ENCODE measurements around the gene ENPP6.
"Not testable (repeated sequence)": the region's sequence is repeated elsewhere in the genome, so short reads cannot be mapped to it uniquely, and the experiment has no call there.

ENPP6 gene

DNA sequence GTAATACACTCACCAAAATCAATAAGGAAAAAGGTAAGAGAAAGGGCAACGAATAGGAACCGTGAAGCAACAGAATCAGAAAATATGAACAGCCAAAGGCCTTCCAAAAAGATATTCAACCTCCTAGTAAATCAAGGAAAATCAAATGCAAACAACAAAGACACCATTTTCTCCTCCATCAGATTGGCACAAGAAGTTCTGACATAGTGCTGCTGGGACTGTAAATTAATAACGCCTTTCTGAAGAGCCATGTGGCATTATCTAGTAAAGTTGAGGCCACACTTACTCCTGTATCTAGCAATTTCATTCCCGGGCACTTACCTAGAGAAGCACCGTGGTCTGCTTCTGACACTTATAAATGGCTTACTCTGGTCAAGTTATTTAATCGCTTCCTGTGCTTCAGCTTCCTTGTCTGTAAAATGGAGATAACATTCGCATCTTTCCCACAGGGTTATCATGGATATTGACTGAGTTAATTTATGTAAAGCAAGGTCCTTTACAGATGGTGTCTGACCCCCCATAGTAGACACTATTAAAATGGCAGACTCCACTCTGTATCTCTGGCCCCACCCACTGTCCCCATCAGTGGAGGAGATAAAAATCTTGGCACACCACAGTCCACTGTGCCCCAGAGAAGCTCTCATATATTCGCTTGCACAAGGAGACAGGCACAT is 20.5 kb upstream of the ENPP6 start:
- H3K27ac ChIP-seq = no peak overlapping the region
- no peak overlapping the region for H3K4me3 ChIP-seq

DNA sequence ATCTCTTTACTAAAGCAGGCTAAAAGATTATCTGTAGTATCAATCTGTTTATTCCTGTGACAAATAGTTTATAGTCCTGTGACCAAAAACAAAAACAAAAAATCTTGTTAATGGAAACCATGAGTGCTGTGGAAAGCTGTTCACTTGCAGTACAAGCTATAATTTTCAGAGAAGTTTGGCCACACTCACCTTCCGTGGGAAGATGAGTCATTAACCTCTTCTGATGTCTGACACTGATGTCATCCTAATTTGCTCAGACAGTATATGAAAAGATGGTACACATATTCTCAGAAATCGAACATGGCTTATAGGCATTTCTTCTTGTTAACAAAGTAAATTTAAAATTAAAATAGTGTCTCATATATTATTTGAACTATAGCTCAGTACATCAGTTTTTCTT is 19.9 kb upstream of the ENPP6 start:
- peak overlapping the region in 2 of 21 experiments; percentile 13 to 31 for H3K27ac ChIP-seq

DNA sequence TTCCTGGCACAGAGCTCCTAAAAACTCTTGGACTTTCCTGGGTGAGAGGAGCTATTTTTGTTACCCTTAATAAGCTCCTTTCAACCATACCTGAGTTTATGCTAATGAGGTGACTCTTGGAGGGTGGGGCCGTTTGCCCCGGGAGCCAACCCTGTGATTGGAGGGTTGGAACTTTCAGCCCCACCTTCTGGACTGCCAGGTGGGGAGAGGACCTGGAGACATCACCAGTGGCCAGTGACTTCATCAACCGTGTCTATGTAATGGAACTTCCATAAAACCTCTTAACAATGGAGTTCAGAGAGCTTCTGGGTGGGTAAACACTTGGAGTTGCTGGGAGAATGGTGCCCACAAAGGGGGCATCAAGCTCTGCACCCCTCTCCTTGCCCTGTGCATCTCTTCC is 17.9 kb upstream of the ENPP6 start:
- Histone ChIP-seq H3K4me3 (no peak overlapping the region), H3K27ac (no peak overlapping the region)

More for the DNA sequence above, 19.9 kb upstream of the ENPP6 start:
- H3K4me3 ChIP-seq = no peak overlapping the region

DNA sequence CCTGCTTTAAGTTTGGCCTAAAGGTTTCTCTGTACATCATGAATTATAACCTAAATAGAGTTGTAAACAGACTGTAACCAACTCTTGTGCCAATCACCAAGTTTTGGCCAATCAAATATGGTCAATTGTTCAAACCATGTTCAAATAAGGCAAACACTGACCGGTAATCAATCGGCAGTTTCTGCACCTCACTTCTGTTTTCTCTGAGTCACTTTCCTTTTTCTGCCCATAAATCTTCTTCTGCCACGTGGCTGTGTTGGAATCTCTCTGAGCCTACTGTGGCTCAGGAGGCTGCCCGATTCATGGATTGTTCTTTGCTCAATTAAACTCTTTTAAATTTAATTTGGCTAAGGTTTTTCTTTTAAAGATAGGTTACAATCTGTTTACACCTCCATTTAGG is 16.5 kb upstream of the ENPP6 start:
- Histone ChIP-seq H3K4me3 (no peak overlapping the region), H3K27ac (no peak overlapping the region)

DNA sequence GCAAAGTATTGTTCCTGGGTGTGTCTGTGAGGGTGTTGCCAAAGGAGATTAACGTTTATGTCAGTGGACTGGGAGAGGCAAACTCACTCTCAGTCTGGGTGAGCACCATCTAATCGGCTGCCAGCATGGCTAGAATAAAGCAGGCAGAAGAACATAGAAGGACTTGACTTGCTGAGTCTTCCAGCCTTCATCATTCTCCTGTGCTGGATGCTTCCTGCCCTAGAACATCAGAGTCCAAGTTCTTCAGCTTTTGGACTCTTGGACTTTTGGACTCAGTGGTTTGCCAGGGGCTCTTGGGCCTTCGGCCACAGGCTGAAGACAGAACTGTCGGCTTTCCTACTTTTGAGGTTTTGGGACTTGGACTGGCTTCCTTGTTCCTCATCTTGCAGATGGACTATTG is 15.3 kb upstream of the ENPP6 start:
- H3K27ac ChIP-seq = no peak overlapping the region
- no peak overlapping the region for H3K4me3 ChIP-seq

DNA sequence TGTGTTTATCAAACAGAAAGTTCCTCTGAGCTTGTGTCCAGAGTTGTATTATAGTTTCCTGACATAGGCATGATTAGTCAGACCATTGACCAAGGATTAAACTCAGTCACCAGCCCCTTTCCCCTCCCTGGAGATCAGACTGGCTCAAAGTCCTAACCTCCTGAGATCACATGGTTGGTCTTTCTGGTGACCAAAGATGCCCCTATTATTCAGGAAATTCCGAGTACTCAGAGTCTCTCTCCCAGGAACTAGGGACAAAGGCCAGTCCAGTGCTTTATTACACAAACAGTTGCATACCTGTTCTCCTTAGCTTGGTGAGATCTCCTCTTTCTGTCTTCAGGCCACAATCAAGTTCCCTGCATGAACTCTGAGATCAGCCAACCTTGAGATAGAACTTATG is 14.5 kb upstream of the ENPP6 start:
- no peak overlapping the region for H3K4me3 ChIP-seq
- no peak overlapping the region for H3K27ac ChIP-seq

DNA sequence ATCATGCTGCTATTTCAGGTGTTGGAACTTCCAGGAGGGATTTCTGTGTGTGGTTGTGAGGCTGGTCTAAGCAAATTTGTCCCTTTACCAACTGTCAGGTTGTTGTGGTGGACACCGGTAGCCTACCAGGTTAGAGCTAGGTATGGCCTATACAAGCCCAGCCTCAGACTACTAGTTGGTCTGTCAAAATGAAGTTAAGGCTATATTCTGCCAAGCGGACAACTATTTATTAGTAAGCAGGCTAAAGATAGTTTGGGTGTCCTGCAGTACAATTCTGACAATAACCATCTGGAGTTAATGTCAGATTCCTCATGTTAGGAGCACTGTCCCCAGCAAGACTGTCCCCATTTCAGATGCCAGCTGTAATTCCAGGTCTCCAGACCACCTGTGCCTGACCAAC is 13.9 kb upstream of the ENPP6 start:
- Histone ChIP-seq H3K4me3 (no peak overlapping the region), H3K27ac (no peak overlapping the region)

DNA sequence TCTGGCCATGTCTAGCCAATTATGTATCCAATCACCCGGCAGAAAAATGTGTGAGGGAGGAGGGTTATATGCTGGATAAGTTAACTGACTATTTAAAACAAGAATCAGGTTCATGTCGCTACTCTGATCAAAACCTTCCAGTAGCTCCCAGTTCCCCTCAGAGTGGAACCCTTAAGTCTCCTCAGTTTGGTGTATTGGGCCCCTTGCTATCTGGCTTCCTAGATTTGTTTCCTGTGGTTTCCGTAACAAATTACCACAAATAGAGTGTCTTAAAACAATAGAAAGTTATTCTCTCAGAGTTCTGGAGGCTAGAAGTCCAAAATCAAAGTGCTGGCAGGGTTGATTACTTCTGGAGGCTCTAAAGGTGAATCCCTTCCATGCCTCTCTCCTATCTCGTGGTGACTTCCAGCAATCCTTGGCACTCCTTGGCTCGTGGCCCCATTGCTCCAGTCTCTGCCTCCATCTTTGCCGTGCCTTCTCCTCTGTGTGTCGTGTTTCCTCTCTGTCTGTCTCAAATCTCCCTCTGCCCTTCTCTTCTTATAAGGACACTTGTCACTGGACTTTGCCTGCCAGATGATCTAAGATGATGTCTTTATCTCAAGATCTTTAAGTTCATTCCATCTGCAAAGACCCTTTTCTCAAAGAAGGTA is 10.5 kb upstream of the ENPP6 start:
- Histone ChIP-seq H3K4me3 (no peak overlapping the region), H3K27ac (no peak overlapping the region)

DNA sequence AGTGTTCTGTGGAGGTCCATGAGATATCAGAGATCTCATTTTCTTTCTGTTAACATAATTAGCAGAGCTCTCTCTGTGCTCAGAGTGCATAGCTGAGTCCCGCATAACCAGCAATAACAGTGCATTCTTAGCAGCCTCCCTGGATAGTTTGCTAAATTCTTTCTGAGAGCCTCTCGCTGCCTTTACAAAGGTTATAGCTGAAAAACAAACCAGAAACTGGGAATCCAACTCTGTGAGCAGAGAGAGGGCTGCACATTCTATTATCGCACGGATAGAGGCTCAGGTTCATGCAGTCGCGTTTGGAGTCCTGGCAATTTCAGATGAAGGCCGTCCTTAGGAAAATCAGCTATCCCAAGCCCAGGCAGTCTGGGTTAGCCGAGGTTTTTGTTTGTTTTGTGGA is 1.2 kb downstream of the ENPP6 start:
- H3K27ac ChIP-seq = no peak overlapping the region
- no peak overlapping the region for H3K4me3 ChIP-seq

DNA sequence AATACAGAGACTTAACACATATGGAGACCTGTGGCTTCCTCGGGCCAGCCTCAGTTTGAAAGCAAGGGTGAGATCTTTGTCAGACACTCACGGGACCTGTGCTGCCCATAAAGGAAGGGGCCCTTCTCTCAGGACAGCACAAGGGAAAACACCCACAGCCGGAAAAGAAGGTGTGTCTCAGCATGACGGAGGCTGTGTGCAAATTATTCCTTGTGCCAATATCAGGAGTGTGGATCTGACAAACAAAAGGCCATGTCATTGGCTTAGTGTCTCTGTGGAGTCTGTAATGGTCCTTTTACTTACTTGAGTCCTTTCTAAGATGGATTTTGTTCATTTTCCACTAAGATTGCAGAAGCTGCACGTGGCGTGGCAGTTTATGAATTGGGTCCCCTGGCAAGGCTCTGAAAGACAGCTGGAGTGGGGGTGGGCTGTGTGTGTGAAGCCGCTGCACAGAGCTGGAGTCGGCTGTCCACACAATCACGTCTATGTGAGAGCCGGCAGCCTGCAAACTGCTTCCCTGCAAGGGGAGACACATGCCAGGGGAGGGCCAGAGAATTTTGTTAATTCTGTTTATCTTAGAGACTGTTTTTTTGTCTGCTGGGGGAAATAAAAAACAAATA is 1.9 kb downstream of the ENPP6 start:
- no peak overlapping the region for H3K27ac ChIP-seq
- H3K4me3 ChIP-seq = no peak overlapping the region

DNA sequence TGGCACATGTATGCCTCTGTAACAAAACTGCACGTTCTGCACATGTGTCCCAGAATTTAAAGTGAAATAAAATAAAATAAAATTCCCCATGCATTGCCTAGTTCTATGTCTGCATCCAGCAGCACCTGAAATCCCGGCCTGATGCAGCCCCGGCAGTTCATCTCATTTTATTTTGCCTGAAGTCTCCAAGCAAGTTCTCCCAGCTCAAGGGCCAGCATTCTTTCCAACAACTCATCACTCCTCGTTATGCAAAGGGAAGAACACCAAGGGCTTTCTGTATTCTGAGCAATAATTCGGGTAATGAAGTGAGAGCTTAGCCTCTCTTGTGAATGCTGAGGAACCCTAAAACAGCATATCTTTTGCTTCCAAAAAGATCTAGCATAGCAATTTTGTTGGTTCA is 2.7 kb downstream of the ENPP6 start:
- no peak overlapping the region for H3K27ac ChIP-seq
- H3K4me3 ChIP-seq = no peak overlapping the region

DNA sequence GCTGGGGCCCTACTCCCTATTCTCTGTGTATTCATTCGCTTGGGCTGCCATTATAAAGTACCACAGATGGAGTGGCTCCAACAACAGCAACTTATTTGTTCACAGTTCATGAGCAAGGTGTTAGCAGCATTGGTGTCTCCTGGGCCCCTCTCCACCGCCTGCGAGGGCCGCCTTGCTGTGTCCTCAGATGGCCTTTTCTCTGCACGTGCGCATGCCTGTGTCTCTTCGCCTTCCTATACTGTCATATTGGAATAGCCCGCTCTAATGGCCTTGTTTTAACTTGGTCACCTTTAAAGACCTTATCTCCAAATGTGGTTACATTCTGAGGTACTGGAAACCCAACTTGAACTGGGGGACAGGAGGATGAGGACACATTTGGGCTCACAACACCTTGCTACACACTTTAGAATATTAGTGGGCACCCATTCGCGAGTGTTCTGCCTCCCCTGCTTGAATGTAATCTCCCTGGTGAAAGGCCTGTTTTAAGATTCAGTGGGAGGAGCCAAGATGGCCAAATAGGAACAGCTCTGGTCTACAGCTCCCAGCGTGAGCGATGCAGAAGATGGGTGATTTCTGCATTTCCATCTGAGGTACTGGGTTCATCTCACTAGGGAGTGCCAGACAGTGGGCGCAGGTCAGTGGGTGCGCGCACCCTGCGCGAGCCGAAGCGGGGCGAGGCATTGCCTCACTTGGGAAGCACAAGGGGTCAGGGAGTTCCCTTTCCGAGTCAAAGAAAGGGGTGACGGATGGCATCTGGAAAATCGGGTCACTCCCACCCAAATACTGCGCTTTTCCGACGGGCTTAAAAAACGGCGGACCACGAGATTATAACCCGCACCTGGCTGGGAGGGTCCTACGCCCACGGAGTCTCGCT is 9.7 kb downstream of the ENPP6 start:
- H3K4me3 ChIP-seq, H3K27ac ChIP-seq: not testable (repeated sequence)

DNA sequence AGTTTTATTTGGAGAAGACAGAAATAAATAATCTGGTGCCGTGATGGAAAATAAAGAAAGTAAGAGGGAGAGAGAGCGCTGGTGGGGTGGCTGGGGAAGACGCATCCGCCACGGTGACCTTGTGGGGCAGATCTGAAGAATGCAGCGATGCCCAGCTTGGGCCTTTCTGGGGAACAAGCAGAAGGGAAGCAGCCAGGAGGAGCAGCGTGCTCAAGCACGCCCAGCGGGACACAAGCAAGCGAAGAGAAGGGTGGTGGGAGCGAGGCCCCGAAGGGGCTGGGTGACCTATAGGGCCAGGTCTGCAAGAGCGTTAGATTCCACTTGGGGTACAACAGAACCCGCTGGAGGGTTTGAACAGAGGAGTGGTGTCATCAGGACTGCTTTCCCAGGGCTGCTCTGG is 12.4 kb downstream of the ENPP6 start:
- Histone ChIP-seq H3K27ac (no peak overlapping the region), H3K4me3 (no peak overlapping the region)

DNA sequence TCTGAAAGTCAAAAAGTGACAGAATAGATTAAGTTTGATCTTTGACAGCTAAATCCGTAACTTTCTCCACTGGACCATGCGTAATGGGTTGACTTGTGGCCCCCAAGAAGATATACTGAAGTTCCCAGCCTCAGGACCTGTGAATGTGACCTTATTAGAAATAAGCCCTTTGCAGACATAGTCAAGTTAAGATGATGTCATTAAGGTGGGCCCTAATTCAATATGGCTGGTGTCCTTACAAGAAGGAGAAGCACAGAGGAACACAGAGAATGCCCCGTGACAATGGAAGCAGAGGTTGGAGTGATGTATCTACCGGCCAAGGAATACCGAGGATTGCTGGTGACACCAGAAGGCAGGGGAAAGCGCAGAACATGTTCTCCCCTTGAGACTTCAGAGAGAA is 14.4 kb downstream of the ENPP6 start:
- Histone ChIP-seq H3K27ac (no peak overlapping the region), H3K4me3 (no peak overlapping the region)

DNA sequence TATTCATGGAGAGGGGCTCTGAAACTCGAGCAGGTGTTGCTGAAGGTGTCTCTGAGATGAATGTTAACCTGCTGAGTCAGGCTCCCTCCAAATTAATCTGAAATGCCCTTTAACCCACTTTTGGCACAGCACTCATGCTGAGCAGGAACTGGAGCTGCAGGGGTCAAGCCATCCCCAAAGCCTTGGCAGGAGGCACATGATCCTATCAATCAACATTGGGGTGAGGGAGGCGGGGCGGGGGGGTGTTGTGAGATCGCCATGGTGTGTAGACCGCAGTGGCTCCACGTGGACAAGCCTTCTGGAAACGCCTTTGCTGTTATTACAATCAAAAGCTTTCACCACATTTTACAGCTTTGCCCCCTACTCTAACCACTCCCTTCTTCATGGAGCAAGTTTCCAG is 16.5 kb downstream of the ENPP6 start:
- Histone ChIP-seq H3K4me3 (no peak overlapping the region), H3K27ac (no peak overlapping the region)

DNA sequence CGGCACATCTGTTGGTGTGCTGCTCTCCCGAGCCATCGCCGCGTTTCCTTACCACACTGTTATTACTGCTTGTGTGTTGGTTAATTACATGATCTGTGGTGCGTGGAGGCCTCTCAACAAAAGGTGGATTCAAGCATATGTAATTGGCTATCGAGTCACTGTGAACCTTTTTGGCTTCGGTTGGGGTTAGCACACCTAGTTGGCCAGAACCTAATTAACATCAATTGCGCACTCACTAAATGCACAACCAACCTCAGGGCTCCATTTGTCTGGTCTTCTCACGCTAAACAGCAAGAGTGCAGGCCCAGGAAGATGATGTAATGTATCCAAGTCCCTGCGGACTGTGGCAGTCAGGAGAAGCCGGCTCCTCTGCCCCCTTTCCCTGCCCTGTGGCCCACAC is 17.4 kb downstream of the ENPP6 start:
- H3K4me3 ChIP-seq = no peak overlapping the region
- H3K27ac ChIP-seq = no peak overlapping the region

DNA sequence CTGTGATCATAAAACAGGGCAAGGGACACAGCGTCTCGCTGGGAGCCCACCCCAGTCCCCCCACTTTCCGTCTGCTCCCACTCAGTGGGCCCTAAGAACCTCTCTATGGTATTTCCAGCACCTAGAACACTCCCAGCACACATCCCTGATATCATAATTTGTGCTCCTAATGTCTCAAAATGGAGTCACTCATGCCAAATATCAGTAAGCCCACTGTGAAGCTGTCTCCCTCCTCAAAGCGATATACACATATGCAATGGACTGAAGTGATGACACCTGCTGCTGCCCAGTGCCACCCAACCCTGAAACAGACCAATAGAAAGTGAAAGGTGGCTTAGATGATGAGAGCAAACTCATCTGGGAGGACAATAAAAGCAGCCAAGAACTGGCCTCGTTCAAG is 17.9 kb downstream of the ENPP6 start:
- Histone ChIP-seq H3K27ac (no peak overlapping the region), H3K4me3 (no peak overlapping the region)

DNA sequence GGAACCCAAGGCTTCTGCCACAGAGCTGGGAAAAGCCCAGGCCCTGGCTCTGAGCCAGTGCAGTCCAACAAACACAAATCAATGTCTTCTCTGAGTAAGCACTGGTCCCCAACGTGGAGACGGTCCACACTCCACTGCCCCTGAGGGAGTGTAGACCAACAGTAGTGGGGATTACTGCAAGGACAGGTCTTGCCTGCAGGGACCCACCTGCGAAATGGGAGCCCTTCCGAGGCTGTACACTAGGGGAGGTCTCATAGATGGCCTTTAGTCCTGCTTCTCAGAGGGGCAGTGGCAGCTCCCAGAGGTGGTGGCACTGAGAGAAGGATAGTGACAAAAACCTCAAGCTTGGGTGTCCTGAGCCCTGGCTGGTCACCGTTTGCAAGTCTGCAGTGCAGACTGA is 19.5 kb downstream of the ENPP6 start:
- Histone ChIP-seq H3K27ac (no peak overlapping the region), H3K4me3 (no peak overlapping the region)

DNA sequence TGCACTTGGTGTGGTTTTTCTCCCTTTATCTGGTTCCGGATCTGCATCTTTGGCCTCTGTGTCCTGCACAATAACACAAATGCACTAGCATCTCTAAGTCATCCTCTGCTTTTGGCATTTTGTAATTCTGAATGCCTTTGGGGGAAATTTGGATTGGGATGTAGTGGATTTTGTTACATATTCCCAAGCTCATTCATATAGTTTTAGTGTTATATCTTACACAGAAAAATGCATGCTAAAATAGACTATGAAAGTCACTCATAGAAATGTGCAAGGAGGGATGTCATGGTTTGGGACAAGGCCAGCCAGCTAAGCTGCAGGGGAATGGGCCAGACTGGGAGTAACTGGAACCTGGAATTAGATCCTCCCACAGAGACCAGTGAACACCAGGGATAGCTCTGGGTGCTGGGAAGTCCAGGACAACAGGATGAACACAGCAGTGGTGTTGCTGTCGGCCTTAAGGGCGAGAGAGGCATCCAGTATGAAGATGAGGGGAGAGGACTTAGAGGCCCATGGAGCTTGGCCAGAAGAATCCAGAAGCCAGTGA is 20.1 kb downstream of the ENPP6 start:
- Histone ChIP-seq H3K4me3 (no peak overlapping the region), H3K27ac (peak overlapping the region in 1 of 21 experiments; percentile 30)

DNA sequence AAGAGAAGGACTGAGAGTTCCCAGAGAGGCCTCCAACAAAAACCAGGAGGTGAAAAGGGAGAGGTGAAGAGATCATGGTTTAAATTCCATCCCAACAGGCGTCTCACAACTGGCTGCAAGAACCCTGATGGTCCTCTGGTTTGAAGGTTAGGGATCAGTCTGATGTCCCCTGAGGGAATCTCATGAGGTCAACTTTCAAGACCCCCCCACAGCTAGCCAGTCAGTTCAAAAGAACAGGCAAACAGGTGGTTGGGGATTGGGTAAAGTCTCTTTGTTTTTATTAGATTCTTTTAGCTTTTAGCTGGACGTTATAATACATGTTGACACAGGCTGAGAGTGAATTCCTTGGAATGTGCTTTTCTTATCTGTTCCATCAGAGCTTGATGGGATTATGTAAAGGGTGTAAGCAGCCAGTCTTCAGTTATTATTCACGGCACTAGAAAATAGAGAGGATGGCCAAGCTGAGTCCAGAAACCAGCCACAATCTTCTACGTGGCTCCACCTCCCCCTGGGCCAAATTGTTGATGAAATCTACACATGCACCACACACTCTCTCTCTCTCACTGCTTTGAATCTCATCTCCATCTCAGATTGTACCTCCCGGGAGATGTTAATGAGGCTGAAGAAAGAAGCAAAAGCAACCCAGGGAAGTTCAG is 20.8 kb downstream of the ENPP6 start:
- Histone ChIP-seq H3K4me3 (no peak overlapping the region), H3K27ac (peak overlapping the region in 1 of 21 experiments; percentile 30)
